Endothelial cell (in vitro differentiated cells): Measurements from ENCODE around the gene SMG9. TPM values are rescaled to one million over a fixed set of nuclear protein-coding genes. Genes with fewer than 3 reads are reported as not detected.

Experiments
- DNase-seq: peaks from one replicate; pipeline ENCODE4 v3.0.0; 2021; ENCODE audit warnings: low spot score
- H3K27ac Mint-ChIP-seq: one replicate; pipeline ENCODE4 v1.8.0; 2021; ENCODE audit warnings: mixed read lengths, inconsistent platforms; ENCODE audit not compliant: unreplicated experiment
- H3K27me3 Mint-ChIP-seq: one replicate; pipeline ENCODE4 v1.8.0; 2021; ENCODE audit warnings: mild to moderate bottlenecking, moderate library complexity, mixed read lengths, inconsistent platforms; ENCODE audit not compliant: unreplicated experiment
- H3K36me3 Mint-ChIP-seq: one replicate; pipeline ENCODE4 v1.8.0; 2021; ENCODE audit warnings: mild to moderate bottlenecking, low read depth, mixed read lengths, inconsistent platforms; ENCODE audit not compliant: unreplicated experiment
- H3K4me1 Mint-ChIP-seq: one replicate; pipeline ENCODE4 v1.8.0; 2021; ENCODE audit warnings: mild to moderate bottlenecking, mixed read lengths, inconsistent platforms; ENCODE audit not compliant: unreplicated experiment
- H3K4me3 Mint-ChIP-seq: one replicate; pipeline ENCODE4 v1.8.0; 2021; ENCODE audit warnings: mild to moderate bottlenecking, mixed read lengths, inconsistent platforms; ENCODE audit not compliant: unreplicated experiment
- H3K9me3 Mint-ChIP-seq: one replicate; pipeline ENCODE4 v1.8.0; 2021; ENCODE audit warnings: mixed read lengths, inconsistent platforms; ENCODE audit not compliant: unreplicated experiment
- total RNA-seq: library from RNA; stranded (reverse); fragmentation: NEBNext Ultra II Directional; extraction: Animal tissue kit (Norgen Biotek cat#: 25700); gene quantifications from one replicate; pipeline ENCODE4 v1.2.1, GENCODE V29; 2021; ENCODE audit not compliant: unreplicated experiment
- TF ChIP-seq, protein P1 (sequence below): fragments of 200-600 bp; sonication (generic); IDR thresholded peaks from one replicate; pipeline ENCODE4 v1.5.0; 2021; ENCODE audit warnings: antibody characterized with exemption; ENCODE audit not compliant: unreplicated experiment

Gene SMG9
- total RNA-seq, 1 donor from 2014 or later: 38.8 TPM

DNA sequence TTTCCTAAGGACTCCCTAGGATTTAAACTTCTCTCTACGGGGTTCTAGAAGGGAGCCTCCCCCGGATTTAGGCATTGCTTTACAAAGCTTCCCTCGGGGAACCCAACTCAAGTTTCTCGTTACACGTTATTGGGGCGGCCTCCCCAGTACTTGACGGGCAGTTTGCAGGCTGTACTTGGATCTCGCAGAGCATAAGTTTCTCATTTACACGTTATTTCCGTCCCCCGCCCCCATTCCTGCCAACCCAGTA is 584 bp downstream of the SMG9 start:
- TF ChIP-seq, protein P1, sequence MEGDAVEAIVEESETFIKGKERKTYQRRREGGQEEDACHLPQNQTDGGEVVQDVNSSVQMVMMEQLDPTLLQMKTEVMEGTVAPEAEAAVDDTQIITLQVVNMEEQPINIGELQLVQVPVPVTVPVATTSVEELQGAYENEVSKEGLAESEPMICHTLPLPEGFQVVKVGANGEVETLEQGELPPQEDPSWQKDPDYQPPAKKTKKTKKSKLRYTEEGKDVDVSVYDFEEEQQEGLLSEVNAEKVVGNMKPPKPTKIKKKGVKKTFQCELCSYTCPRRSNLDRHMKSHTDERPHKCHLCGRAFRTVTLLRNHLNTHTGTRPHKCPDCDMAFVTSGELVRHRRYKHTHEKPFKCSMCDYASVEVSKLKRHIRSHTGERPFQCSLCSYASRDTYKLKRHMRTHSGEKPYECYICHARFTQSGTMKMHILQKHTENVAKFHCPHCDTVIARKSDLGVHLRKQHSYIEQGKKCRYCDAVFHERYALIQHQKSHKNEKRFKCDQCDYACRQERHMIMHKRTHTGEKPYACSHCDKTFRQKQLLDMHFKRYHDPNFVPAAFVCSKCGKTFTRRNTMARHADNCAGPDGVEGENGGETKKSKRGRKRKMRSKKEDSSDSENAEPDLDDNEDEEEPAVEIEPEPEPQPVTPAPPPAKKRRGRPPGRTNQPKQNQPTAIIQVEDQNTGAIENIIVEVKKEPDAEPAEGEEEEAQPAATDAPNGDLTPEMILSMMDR: no peak
- Mint-ChIP-seq H3K4me1 (peaks cover 13% of the 10 kb centered on the region), H3K9me3 (no peaks in the 10 kb centered on the region), H3K4me3 (peak overlapping the region; percentile 99), H3K27ac (peak overlapping the region; percentile 95), H3K27me3 (peaks cover 14% of the 10 kb centered on the region), H3K36me3 (peaks cover 19% of the 10 kb centered on the region)
- DNase-seq: no peak

GRCh38 chr19:43752287-43752875 is 2.4 kb downstream of the SMG9 start:
- no peaks in the 10 kb centered on the region for H3K9me3 Mint-ChIP-seq
- H3K4me3 Mint-ChIP-seq: no peak overlapping the region
- TF ChIP-seq, protein P1: no peak
- no peak overlapping the region for H3K27ac Mint-ChIP-seq
- H3K4me1 Mint-ChIP-seq: peaks cover 13% of the 10 kb centered on the region
- DNase-seq: no peak
- peaks cover 13% of the 10 kb centered on the region for H3K27me3 Mint-ChIP-seq
- H3K36me3 Mint-ChIP-seq: peaks cover 32% of the 10 kb centered on the region

- peak overlapping the region; percentile 9 for H3K4me3 Mint-ChIP-seq
- H3K4me1 Mint-ChIP-seq: peaks cover 13% of the 10 kb centered on the region
- no peak for DNase-seq
- H3K27me3 Mint-ChIP-seq: peaks cover 11% of the 10 kb centered on the region
- H3K27ac Mint-ChIP-seq: no peak overlapping the region
- TF ChIP-seq, protein P1: no peak
- H3K36me3 Mint-ChIP-seq: peaks cover 36% of the 10 kb centered on the region
- no peaks in the 10 kb centered on the region for H3K9me3 Mint-ChIP-seq
Observed at GRCh38 chr19:43751466-43752220, 3.1 kb downstream of the SMG9 start.

GRCh38 chr19:43749898-43750297 is 4.9 kb downstream of the SMG9 start:
- no peak for DNase-seq
- H3K27ac Mint-ChIP-seq: no peak overlapping the region
- peaks cover 44% of the 10 kb centered on the region for H3K36me3 Mint-ChIP-seq
- no peaks in the 10 kb centered on the region for H3K9me3 Mint-ChIP-seq
- peaks cover 7% of the 10 kb centered on the region for H3K27me3 Mint-ChIP-seq
- TF ChIP-seq, protein P1: no peak
- H3K4me1 Mint-ChIP-seq: peaks cover 3% of the 10 kb centered on the region
- H3K4me3 Mint-ChIP-seq: peak overlapping the region; percentile 6

GRCh38 chr19:43749152-43749551 is 5.6 kb downstream of the SMG9 start:
- TF ChIP-seq, protein P1: no peak
- Mint-ChIP-seq H3K9me3 (no peaks in the 10 kb centered on the region), H3K27ac (no peak overlapping the region), H3K36me3 (peaks cover 47% of the 10 kb centered on the region), H3K27me3 (peaks cover 6% of the 10 kb centered on the region), H3K4me1 (peaks cover 6% of the 10 kb centered on the region), H3K4me3 (peak overlapping the region; percentile 73)
- no peak for DNase-seq
